ENCODE measurements around the gene NT5C3B.
"Not testable (repeated sequence)": the region's sequence is repeated elsewhere in the genome, so short reads cannot be mapped to it uniquely, and the experiment has no call there.

The NT5C3B gene

DNA sequence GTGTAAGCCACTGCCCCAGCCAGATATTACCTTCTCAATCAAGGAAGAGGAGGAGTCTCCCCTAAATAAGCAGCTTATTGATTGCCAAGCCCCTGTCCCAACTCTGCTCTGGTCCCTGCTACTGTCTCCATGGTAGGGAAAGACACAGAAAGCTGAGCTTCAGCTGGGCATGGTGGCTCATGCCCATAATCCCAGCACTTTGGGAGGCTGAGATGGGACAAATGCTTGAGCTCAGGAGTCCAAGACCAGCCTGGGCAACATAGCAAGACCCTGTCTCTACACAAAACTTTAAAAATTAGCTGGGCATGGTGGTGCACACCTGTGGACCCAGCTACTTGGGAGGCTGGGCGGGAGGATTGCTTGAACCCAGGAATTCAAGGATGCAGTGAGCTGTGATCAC lies 56.1 kb downstream of the NT5C3B start:
- DNase-seq: no peak

- no peak for DNase-seq
These were observed 58.4 kb downstream of the NT5C3B start for GRCh38 chr17:41777574-41778188.

GRCh38 chr17:41777157-41777573 lies 58.9 kb downstream of the NT5C3B start:
- no peak for DNase-seq

- not testable (repeated sequence) for DNase-seq
These were observed 59.7 kb downstream of the NT5C3B start for GRCh38 chr17:41776262-41776900.

DNA sequence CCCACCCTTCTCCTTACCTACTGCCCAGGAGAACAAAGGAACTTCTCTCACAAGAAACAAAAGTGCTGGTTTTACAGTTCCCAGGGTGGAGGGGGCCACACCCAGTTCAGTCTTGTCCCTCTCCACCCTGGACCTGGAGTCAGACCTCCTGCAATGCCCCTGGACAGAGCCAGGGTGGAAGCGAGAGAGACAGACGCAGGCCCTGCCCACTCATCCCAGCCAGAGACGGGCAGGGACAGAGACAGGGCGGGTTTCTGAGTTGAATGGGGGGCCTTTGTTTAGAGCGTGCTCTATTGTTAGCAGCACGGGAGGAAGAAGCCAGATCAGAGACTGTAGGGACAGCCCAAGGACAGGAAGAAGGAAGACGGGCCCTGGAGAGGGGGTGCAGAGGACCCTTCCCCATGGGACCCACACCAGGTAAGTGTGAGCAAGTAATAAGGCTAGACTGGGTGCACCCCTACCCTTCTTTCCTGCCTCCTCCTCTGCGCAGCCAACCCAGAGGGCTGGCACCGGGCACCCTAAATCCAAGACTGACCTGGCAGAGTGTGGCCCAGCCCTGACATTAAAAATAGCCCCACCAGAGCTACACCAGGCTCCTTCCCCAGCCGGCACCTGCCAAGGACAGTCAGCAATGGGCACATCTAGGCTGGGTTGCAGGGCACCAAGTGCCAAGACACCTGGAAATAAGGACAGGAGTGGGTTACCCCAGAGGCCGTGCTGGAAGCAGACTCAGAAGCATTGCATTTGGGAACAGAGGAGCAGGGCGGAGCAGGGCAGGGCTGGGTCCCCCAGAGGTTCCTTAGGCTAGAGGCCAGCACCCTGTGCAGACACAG lies 60.4 kb downstream of the NT5C3B start:
- DNase-seq: no peak
